NCI-H526 (cell line): ENCODE results near the gene B4GALNT3.

Experiments used
- DNase-seq, 2 experiments: peaks; one replicate each; lab custom pipeline; 2025; lab: John Stamatoyannopoulos, UW

B4GALNT3 gene

DNA sequence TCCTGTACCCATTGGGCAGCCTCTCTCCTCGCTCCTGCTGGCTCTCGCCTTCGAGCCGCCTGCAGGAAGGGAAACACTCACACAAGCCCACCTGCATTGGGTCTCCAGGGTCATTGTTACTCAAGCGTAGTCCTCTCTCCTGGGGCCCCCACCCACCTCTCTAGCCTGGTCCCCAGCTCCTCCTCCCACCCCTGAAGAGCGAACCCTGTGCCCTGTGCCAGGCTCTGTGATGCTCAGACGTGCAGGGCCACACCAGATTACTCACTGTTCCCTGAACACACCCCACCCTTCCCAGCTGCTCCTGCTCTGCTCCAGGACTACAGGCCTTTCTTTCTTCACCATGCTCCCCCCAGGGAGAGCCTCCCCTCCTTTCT lies 115.4 kb downstream of the B4GALNT3 start:
- DNase-seq = no peak

DNA sequence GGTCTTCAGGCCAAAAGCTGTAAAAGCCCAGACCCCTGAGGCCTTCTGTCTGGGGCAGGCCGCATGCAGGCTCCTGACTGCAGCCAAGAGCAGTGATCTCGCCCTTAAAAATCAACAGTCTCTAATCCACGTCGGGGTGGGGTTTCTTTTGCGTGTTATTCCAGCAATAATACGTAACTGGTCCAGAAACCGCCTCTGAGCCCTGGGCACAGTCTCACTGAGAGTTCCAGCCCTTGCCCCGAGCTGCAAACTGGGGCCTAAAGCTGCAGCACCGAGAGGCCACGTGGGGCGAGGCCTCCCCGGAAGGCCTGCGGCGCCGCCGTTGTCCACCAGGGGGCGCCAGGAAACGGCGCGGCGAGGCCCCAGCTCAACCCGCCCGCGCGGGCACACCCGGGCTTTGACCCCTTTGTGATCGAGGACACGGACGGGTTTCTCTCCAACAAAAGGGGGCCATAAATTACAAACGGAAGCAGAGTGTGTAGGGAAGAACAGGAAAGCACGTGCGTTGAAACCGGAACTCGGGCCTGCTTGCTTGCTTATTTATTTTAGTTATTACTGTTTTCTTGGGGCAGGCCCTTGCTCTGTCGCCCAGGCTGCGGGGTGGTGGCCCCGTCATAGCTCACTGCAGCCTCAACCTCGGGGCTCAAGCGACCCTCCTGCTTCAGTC lies 116.3 kb downstream of the B4GALNT3 start:
- peak; percentile 48 to 87 for DNase-seq

DNA sequence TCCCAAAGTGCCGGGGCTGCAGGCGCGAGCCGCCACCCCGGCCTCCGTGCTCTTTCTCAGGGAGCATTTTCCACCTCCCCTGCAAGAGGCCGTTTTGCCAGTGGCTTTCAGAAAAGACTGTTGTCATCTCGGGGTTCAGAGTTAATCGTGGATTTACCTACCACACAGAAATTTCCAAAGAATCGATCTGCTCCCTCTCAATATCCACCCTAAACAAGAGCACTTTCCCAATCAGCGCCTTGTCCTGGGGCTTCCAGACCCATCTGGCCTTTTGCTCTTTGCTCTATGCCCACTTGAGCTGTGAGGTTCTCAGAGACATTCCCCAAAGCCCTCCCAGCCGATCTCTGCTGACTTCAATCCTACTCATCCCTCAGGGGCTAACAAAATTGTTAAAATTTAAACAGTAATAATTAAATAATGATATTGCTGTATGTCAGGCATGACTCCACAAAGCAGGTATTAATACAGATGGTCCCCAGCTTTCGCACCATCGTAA lies 116.9 kb downstream of the B4GALNT3 start:
- DNase-seq = no peak

DNA sequence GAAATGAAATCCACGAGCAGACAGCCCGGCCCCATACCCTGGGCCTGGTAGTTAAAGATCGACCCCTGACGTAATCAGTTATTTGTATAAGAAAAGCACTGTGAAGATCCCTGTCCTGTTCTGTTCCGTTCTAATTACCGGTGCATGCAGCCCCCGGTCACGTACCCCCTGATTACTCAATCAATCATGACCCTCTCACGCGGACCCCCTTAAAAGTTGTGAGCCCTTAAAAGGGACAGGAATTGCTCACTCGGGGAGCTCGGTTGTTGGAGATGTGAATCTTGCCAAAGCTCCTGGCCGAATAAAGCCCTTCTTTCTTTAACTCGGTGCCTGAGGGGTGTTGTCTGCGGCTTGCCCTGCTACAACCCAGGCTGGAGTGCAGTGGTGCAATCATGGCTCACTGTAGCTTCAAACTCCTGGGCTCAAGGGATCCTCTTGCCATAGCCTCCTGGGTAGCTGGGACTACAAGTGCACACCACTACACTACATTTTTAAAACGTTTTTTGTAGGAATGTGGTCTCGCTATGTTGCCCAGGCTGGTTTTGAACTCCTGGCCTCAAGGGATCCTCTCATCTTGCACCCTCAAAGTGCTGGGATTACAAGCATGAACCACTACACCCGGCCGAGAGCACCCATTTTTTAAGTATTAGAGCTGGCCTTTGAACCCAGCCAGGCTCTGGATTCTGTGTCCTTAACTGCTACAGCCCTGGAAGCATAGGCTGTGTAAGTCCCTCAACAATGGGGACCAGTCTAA lies 118.4 kb downstream of the B4GALNT3 start:
- DNase-seq = peak in 1 of 2 experiments; percentile 17

DNA sequence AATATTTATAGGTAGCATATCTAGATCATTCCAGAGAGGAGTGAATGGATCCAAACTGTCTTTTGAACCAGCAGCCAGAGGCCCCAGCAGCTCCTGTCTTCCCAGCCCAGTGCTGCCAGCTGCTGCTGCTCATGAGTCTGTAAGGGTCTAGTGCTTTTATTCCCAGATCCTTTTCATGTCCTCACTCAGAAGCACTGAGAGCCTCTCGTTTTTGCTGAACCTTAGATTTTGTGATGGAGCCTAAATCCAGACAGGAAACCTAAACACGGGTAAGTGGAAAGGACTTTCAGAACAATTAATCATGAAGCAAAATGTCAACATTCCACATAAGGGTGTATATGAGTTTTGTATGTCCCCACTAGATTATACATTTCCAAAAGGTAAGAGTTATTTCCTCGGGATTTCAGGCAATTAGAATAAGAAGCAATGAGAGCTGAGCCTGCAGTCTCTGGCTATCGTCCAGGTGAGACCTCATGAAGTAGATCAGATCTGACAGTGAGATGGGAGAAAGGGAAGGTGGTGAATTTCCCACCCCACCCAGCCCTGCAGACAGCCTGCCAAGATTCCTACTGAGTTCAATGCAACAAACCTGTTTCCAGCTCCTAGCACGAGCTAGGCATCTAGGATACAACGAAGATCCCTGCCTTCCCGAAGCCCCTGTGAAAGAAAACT lies 119.1 kb downstream of the B4GALNT3 start:
- DNase-seq = no peak

DNA sequence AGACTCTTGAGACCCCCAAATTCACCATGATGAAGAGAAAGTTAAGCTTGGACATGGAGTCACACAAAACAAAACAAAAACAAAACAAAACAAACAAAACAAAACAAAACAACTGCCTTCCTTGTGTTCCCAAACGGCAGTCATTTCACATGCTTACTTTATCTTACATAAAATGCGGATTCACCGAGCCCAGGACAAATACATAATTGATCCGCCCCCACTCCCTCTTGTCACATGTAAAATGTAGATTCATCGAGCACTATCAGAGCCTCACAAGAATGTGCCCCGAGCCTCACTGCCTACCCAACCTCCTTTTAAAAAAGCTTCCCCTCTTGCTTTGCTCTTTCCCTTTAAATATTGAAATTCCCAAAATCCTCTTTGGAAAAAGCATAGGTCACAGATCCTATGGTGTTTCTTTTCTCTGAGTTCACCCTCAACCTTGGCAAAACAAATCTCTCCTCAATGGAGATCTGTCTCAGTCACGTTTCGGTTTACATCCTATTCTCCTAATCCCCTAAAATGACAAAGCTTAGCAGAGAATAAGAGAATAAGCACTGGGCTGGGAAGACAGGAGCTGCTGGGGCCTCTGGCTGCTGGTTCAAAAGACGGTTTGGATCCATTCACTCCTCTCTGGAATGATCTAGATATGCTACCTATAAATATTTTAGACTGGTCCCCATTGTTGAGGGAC lies 119.8 kb downstream of the B4GALNT3 start:
- DNase-seq = no peak

DNA sequence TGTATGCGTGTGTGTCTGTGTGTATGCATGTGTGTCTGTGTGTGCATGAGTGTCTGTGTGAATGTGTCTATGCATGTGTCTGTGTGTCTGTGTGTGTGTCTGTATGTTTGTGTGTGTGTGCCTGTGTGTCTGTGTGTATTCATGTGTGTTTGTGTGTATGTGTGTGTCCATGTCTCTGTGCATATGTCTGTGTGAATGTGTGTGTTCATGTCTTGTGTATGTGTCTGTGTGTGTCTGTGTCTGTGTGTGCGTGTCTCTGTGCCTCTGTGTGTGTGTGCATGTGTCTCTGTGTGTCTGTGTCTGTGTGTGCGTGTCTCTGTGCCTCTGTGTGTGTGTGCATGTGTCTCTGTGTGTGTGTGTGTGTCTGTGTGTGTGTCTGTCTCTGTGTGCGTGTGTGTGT lies 121.1 kb downstream of the B4GALNT3 start:
- no peak for DNase-seq

DNA sequence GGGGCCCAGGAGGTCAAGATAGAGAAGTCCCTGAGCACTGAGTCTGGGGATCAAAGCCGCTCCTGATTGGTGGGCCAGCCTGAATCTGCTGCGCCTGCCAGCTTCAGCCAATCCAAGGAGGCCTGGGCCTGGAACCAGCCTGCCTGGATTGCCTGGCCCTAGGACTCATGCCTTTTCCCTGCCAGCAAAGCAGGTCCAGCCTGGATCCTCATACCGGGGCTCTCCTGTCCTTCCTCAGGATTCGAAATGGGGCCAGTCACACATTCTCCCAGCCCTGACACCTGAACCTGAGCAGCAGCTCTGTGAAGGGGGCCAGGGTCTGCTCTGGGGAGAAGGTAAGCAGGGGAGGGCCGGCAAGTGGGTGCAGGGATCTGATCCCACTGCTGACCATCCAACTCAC lies 121.6 kb downstream of the B4GALNT3 start:
- DNase-seq = no peak

DNA sequence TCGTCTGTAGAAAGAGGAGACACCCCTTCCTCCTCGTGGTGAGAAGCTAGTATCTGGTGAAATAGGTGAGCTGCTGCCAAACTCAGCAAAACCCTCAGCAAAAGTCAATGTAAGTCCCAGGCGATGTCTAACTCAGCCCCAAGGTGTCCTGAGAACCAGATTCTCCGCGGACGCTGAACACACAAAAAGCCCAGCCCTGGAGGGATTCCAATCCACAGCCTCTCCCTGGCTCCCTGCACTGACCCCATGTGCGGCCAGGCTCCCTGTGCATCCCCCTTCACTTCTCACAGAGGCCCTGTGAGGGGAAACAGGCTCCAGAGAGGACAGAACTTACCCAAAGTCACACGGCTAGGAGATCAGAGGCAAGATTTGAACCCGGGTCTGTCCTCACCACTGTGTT lies 122.0 kb downstream of the B4GALNT3 start:
- DNase-seq = no peak

DNA sequence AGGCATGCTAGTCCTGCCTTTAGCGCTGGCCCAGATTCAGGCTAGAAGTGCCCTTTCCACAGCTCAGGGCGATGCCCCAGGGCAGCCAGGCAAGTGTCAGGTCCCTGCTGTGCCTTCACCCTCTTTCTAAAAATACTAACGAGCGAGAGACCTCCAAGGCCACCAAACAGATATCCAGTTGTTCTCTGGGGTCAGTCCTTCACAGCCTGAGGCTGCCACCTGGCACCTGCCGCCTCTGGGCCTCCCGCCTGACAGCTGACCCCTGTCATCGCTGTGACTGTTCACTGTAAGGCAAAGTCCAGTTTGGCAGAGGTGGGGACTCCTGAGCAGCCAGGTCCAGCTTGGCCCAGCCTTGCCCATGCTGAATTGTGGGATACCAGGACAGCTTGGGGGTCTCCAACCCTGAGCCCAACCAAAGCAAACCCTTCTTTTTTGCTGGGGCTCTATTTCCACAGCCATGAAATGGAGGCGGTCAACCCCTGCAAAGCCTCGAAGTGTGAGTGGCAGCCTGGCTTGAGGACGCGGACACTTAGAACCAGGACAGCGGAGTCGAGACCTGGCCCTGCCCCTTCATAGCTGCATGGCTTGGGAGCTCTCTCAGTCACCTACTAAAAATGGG lies 123.6 kb downstream of the B4GALNT3 start:
- no peak for DNase-seq

DNA sequence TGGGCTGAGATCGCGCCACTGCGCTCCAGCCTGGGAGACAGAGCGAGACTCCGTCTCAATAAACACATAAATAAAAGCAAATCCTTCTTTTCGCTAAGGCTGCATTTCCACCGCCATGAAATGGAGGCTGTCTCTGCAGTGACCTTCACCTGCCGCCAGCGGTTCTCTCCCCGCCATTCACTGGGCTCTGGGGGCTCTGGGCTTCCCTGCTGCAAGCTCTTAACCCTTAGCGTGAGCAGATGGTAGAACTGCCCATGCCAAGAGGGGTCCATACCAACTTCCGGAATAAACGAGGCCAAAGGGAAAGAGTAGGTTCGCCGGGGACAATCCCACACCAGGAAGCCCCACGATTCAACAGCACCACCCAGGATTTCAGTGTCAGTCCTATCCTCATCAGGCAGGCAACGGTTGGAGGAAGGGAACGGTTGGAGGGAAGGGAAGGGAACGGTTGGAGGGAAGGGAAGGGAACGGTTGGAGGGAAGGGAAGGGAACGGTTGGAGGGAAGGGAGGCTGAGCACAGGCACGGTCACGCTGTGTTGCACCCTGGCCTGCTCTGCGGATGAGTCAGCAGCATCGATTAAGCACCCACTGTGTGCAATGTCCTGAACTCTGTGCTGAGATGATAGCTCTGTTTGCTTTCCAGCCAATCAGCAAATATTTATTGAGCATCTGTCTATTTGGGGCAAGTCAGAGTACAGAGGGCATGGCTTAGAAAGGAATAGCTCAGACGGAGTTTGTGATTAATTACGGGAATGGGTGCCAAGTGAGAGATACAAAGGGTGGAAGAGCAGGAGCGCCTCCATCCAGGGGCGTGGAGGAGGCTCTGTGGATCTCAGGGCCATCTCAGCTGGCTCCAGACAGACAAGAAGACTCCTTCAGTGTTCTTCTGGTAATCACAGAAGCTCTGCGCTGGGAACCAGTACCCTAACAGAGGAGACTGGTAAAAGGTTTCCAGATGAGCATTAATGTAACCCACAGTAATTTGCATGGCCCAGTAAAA lies 125.6 kb downstream of the B4GALNT3 start:
- peak in 1 of 2 experiments; percentile 23 for DNase-seq

DNA sequence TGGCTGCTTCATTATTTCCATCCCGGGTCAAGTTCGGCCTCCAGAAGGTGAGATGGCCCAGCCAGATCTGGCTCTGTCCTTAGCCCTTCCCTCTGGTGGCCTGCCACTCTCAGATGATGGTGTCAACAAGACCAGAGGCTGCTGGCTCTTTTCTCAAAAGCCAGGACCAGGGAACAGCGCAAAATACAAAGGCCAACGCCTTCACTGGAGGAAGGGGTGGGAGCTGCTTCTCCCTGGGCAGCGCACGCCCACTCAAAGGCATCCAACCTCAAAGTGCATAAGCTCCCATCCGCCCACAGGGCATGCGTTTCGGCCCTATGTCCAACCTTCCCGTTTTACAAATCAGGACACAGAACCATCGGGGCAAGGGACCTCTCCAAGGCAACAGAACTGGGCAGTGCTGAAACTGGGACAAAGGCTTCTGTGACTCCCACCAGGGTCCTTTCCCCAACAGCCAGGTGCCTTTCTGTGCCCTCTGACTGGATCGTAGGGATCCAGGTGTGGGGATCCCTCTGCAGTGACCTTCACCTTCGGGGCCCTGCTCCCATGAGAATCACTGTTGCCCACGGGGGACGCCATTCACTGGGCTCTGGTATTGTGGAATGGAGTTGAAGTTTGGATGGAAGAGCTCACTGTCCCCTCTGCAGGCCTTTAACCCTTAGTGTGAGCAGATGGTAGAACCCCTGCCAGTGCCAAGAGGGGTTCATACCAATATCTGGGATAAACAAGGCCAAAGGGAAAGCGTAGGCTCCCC lies 126.8 kb downstream of the B4GALNT3 start:
- no peak for DNase-seq

DNA sequence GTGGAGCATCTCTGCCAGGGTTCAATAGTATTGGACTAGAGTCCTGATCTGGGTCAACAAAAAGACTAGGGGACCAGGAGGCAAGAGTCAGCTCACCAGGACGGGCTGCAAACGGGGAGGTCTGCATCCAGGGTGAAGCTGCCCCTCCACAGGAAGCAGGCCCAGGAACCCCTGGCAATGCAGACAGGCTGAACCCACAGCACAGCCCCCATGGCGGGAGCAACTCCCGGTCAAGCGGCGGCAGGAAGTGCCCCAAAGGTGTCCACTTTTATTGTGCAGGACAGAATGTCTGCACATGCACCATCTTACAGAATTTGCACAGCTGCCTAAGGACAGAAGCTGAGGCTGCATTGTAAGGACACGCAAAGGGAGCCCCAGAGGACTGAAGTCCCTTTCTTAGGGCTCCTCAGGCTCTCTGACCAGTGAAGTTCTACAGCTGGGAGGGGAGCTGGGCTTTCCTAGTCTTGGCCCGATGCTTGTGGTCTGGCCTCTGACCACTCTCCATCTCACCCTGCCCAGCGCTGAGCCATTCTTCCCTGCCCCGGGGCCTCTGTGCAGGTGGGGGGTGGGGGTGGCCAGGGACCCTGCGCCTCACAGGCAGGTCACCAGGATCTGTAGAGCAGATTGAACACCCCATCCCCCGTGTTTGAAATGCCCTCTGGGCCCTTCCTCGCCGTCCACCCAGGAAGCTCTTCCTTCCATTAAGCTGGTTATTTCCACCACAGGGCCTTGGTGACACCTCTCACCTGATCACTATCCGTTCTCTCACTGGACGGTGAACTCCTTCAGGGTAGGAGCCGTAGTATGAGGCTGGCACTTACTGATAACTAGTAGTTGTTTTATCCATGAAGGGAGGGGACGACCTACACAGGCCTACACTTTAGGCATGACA lies 127.6 kb downstream of the B4GALNT3 start:
- DNase-seq = no peak

DNA sequence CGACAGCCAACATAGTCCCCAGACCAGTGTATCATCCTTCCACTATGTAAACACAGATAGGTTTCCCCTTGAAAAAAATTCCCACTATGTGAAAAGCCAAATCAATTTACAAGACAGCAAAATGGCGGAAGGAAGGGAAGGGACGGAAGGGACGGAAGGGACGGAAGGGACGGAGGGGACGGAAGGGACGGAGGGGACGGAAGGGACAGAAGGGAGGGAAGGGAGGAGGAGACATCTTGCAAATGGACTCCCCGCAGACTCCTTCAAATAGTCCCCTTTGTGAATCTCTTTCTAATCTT lies 128.2 kb downstream of the B4GALNT3 start:
- no peak for DNase-seq

DNA sequence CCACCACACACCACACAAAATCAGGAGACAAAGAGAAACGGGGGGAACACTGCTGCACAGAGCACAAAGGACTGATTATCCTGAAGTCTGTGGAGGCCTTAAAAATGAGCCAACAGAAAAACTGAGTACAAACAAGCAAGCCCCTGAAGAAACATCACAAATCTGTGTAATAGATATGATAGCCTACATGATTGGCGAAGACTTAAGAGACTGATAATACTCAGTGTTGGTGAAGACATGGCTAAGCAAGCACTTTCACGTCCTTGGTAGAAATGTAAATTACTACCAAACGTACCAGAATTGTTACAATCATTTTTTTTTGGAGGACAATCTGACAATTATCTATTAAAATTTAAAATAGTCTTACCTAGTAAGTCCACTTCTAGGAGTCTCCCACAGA lies 128.9 kb downstream of the B4GALNT3 start:
- DNase-seq = no peak

DNA sequence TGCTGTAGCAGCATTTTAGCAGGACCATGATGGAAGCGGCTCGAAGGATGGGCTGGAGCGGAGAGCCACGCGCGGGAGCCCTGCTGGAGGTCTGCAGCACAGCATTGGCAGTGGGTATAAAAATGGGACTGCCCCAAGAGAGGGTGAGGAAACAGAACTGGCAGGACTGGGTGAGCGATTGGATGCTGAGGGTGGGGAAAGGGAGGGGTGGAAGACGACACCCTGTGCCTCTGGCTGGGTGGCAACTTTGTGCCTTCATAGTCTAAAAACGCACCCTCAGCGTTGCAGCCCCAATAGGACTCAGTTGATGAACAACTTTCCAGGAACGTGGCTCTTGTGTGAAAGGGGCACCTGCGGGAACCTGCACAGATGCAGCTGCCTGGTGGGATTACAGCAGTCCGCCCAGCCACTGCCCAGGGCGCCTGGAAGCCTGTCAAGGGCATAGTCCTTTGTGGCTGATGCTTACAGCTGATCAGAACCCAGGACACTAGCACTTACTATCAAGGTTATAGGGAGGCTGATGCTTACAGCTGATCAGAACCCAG lies 130.5 kb downstream of the B4GALNT3 start:
- DNase-seq = no peak

DNA sequence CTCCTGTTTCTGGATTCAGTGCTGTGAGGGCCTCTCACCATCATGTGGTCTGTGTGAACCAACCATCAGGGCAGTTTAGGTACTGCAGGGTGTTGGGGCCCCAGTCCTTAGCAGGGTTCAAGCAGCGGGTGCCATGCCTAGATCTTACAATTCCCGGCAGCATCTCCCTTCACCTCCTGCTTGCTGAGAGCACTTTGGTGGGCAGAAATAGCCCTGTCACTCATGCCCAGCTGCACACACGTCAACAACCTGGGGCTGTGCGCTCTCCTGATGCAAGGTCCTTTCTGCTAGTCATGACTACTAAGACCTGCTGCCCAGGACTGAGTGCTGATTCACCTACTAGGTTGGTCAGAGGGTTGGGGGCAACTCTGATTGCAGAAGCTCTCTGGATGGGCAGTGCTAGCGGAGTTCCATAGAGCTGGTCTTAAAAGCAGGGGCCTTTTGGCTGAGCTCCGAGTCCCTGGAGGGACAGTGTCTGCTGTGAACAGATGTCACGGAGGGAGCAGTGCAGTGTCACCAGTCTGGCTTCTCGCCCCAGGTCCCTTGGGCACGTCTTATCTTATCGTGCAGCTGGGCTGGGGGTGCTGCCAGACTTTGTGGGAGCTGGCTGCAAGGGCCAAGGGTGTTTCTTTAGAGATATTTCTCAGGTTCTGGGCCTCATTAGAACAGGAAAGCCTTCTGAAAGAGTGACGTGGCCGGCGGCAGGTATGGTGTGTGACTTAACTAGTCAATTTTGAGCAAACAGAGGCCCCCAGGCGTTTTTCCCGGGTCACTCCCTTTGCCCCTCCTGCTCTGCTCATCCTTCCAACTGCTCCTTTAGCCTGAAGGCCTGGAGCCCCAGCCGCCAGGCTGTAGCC lies 131.7 kb downstream of the B4GALNT3 start:
- DNase-seq = no peak

DNA sequence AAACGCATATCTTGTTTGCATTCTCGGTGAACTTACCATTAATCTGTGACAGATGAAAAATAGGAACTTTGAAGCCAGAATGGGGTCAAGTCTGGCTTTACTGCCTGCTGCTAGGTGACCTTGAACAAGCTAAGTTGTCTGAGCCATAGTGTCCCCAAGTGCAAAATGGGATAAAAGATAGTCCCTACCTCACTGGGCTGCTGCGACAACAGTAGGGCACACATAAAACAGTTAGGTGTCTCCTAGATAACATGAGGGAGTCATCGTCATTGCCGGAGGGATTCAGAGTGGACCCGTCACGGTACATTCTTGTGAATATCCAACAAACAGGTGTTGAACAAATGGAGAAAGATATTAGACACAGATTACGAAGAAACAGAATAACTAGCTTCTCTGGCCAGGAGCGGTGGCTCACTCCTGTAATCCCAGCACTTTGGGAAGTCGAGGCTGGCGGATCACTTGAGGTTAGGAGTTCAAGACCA lies 132.3 kb downstream of the B4GALNT3 start:
- no peak for DNase-seq
